HFFc6 (cell line): ENCODE measurements around the gene ACTN4. TPM values are rescaled to one million over a fixed set of nuclear protein-coding genes. Genes with fewer than 3 reads are reported as not detected.

Experiments used
- DNase-seq: peaks from one replicate; pipeline ENCODE4 v3.0.0-alpha.2; 2018
- H3K27ac Mint-ChIP-seq: 2 replicates; pipeline ENCODE4 v1.8.0; 2020; ENCODE audit warnings: mild to moderate bottlenecking, mixed read lengths
- H3K27me3 Mint-ChIP-seq: 2 replicates; pipeline ENCODE4 v1.8.0; 2021; ENCODE audit warnings: mild to moderate bottlenecking, moderate library complexity, mixed read lengths; ENCODE audit not compliant: insufficient read depth
- H3K36me3 Mint-ChIP-seq: 2 replicates; pipeline ENCODE4 v1.8.0; 2021; ENCODE audit warnings: low read depth, mixed read lengths
- H3K4me1 Mint-ChIP-seq: 2 replicates; pipeline ENCODE4 v1.8.0; 2020; ENCODE audit warnings: low read depth, mixed read lengths
- H3K4me3 Mint-ChIP-seq: 2 replicates; pipeline ENCODE4 v1.8.0; 2020; ENCODE audit warnings: mild to moderate bottlenecking, moderate library complexity, mixed read lengths
- H3K9me3 Mint-ChIP-seq: 2 replicates; pipeline ENCODE4 v1.8.0; 2020; ENCODE audit warnings: mild to moderate bottlenecking, mixed read lengths
- CTCF ChIP-seq: fragments of 200-600 bp; sonication (generic); IDR thresholded peaks from 2 replicates; pipeline ENCODE4 v1.5.0; 2021; ENCODE audit warnings: antibody characterized with exemption, mild to moderate bottlenecking
- total RNA-seq, 6 experiments: library from RNA; stranded (reverse); fragmentation: NEBNext Ultra II Directional; extraction: Animal tissue kit (Norgen Biotek cat#: 25700); gene quantifications; 2 replicates in 1 of 6; 3 replicates in 5 of 6; pipeline ENCODE4 v1.2.3, GENCODE V29; 2021

The ACTN4 gene
- total RNA-seq, 6 experiments from 2014 or later = 972 to 1,299 (median 1,250) TPM

- Mint-ChIP-seq H3K9me3 (peaks cover 6% of the 10 kb centered on the region; the same call in 1 of the 2 replicates), H3K4me3 (peak overlapping the region; percentile 58), H3K27me3 (peaks cover 38% of the 10 kb centered on the region), H3K4me1 (peaks cover 48% of the 10 kb centered on the region), H3K27ac (peak overlapping the region; percentile 89), H3K36me3 (peaks cover 48% of the 10 kb centered on the region)
- TF ChIP-seq CTCF = no peak
- no peak for DNase-seq
Measured at GRCh38 chr19:38710928-38711725, 63.7 kb downstream of the ACTN4 start.

DNA sequence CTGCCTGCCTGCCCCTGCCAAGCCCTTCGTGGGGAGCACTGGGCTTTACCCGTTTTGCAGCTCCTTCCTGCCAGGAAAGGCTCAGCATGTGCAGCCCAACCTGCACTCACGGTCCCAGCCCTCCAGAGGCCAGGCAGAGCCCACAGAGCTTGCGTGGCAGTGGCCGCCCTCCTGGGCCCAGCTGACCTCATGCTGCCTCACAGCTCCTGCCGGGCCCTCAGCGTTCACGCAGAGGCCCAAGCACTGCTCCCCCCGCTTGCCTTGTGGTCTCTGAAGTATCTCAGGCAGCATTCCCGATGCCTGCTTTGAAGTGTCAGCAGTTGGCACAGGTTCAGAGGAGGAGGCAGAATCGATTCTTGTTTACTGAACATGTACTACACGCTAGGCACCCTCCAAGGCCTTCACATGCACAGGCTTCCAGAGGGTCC, 64.3 kb downstream of the ACTN4 start:
- peak; percentile 20; the same call in 1 of the 2 replicates for TF ChIP-seq CTCF
- Mint-ChIP-seq H3K27ac (peak overlapping the region; percentile 89), H3K27me3 (peaks cover 40% of the 10 kb centered on the region), H3K4me1 (peaks cover 45% of the 10 kb centered on the region), H3K4me3 (peak overlapping the region; percentile 58), H3K9me3 (peaks cover 11% of the 10 kb centered on the region; the same call in 1 of the 2 replicates), H3K36me3 (peaks cover 45% of the 10 kb centered on the region)
- peak; percentile 92 for DNase-seq

DNA sequence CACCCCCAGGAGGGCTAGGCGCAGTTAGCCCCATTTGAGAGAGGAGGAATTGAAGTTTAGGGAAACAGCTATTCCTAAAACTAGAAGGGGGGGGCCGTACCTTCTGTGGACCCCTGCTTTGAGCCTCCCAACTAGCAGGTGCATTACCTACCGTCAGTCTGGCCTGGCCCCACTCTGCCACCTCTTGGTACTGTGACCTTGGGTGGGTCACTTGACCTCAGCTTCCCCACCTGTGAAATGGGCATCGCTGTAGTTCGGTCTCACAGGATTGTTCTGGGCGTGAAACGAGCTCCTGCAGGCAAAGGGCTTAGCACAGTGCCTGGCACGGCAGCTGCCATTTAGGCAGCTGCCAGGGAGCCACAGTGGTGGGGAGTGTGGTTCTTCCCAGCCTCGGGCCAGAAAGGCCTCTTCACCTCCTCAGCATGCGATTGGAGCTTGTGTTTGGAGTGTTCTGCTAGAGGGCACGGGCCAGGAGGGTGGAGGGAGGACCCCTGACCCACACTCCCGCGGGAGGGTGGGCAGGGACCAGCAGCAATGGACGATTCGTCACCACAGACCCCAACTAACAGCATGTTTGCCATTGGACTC, 64.8 kb downstream of the ACTN4 start:
- Mint-ChIP-seq H3K36me3 (peaks cover 40% of the 10 kb centered on the region), H3K4me3 (peak overlapping the region; percentile 58; the same call in 1 of the 2 replicates), H3K27me3 (peaks cover 39% of the 10 kb centered on the region), H3K4me1 (peaks cover 40% of the 10 kb centered on the region), H3K9me3 (peaks cover 11% of the 10 kb centered on the region; the same call in 1 of the 2 replicates), H3K27ac (peak overlapping the region; percentile 89)
- TF ChIP-seq CTCF = no peak
- DNase-seq = no peak

GRCh38 chr19:38713227-38713649, 65.8 kb downstream of the ACTN4 start:
- H3K4me1 Mint-ChIP-seq = peaks cover 36% of the 10 kb centered on the region
- H3K36me3 Mint-ChIP-seq = peaks cover 37% of the 10 kb centered on the region
- no peak for TF ChIP-seq CTCF
- H3K27ac Mint-ChIP-seq = peak overlapping the region; percentile 67
- no peak for DNase-seq
- peaks cover 41% of the 10 kb centered on the region for H3K27me3 Mint-ChIP-seq
- peaks cover 11% of the 10 kb centered on the region; the same call in 1 of the 2 replicates for H3K9me3 Mint-ChIP-seq
- H3K4me3 Mint-ChIP-seq = peak overlapping the region; percentile 61; the same call in 1 of the 2 replicates

- Mint-ChIP-seq H3K36me3 (peaks cover 37% of the 10 kb centered on the region), H3K4me3 (peak overlapping the region; percentile 61; the same call in 1 of the 2 replicates), H3K9me3 (peaks cover 11% of the 10 kb centered on the region; the same call in 1 of the 2 replicates), H3K27ac (peak overlapping the region; percentile 67), H3K27me3 (peaks cover 42% of the 10 kb centered on the region), H3K4me1 (peaks cover 36% of the 10 kb centered on the region)
- TF ChIP-seq CTCF = no peak
- DNase-seq = no peak
Measured at GRCh38 chr19:38713865-38714264, 66.4 kb downstream of the ACTN4 start.
